HT-29 (cell line): ENCODE data around the gene ARHGAP31. TPM values are rescaled to one million over a fixed set of nuclear protein-coding genes. Genes with fewer than 3 reads are reported as not detected.
"Not testable (repeated sequence)": the region's sequence is repeated elsewhere in the genome, so short reads cannot be mapped to it uniquely, and the experiment has no call there.

Experiments
- DNase-seq: peaks from one replicate; pipeline ENCODE4 v3.0.0-alpha.2; 2015; ENCODE audit warnings: low spot score
- total RNA-seq: library from RNA; depleted of rRNA; stranded (reverse); fragments of >200 nt; shearing (Covaris generic); gene quantifications from 2 replicates; pipeline ENCODE4 v1.2.3, GENCODE V29; 2014

The ARHGAP31 gene
- total RNA-seq, 1 experiment from 2014 or later = 0.03 TPM

DNA sequence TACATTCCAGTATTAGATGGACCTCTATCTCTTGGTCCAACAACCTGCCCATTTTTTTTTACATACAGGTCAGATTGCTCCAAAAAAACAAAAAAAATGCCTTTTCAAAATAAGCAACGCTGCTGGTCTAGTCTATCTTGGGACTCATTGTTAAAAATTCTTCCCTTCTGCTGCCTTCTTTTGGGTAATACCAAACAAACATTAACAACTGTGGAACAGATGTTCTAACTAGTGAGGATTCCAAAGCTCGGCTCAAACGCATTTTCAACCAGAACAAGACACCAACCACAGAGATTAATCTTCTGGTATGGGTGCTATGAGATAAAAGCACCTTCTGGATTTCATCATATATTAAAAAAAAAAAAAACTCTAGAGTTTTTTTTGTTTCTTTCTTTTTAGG, 24.7 kb downstream of the ARHGAP31 start:
- DNase-seq = no peak

DNA sequence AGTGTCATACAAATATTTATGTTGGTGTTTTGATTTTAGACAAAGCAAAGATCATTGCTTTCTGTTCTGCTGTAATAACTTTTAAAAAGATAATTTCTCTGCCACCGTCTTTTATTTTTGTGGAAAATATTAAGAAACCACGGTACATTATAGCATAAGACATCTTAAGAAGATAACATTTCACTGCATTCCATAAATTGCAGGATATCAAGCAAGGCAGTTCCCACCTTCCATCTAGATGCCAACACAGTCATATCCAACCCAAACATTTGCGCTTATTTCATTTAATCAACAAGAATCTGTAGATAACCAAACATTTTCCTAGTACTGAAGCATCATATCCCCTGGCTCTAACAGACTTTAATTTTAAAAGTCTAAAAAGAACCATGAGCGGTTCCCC, 25.1 kb downstream of the ARHGAP31 start:
- no peak for DNase-seq

DNA sequence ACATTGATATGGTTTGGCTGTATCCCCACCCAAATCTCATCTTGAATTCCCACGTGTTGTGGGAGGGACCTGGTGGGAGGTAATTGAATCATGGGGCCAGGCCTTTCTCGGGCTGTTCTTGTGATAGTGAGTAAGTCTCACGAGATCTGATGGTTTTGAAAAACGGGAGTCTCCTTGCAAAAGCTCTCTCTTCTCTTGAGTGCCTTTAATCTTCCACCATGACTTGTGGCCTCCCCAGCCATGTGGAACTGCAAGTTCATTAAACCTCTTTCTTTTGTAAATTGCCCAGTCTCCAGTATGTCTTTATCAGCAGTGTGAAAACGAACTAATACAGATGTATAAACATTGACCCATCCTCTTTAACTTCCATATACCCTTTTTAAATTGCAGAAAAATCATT, 26.6 kb downstream of the ARHGAP31 start:
- not testable (repeated sequence) for DNase-seq

DNA sequence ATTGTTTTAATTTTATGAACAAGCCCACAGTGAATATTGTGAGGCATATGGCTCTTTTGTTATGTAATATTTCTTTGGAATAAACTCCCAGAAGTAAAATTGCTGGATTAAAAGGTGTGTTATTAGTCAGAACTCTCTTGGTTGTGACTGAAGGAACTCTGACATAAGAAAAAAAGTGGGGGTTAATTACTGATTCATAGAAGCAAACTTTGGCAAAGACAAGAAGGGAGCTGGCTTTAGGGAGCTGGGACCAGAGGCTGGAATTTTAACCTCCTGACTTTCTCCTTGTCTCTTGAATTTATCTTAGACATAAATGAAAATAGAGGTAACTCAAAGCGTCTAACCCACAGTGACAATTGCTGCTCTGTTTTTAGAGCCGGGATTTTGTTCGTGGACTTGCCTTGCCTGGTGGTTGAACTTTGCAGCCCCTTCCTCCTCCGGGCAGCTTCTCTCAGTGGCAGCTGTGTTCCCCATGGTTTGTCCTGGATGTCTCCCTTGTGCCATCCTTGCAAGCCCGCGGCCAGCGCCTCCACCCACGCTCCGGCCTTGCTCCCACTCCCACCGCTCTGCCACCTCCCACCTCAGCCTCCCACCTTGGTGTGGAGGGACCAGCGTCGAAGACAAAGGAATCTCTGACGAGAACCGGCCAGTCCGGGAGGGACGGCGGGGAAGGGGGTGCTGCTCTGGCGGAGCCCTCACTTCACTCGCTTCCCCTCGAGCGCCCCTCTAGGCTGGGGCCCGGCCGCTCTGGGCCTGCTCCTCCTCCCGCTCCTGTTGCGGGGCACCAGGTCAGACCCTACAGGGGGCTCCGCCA, 28.0 kb downstream of the ARHGAP31 start:
- peak; percentile 13 for DNase-seq

DNA sequence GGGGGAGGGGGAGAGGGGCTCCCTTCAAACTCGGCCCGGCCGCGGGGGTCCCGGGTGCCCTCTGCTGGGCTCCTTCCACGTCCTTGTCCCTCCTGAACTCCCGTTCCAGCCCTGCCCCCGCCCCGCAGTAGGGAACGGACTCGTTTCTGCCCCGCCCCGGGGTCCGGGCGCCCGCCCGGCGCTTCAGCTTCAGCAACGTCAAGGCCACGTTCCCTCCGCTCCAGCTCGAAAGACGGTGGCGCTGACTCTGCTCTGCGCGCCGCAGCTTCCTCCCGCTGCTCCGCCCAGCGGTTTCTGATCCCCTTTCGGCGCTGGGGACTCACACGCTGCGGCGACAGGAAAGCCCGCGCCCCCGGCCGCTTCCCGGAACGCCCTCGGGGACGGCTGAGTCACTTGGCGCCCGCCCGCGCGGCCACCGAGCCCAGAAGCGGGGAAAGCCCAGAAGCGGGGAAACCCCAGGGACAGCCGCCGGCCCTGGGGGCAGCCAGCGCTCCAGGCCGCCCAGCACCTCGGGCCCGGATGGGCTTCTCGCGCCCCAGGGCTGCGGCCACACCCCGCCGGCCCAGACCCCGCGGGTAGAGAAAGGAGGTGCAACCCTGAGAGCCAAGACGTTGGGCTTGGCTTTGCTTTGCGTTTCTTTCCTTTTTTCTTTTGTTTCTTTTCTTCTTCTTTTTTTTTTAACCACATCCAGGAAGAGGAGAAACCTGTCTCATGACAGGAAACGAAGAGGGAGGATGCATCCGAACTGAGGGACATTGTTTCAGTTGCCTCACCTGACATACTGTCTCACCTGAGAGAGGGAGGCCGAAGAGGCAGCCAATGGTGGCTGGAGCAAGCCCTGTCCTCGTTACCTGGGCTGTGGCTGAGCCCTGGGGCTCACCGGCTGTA, 28.9 kb downstream of the ARHGAP31 start:
- DNase-seq = peak; percentile 71

DNA sequence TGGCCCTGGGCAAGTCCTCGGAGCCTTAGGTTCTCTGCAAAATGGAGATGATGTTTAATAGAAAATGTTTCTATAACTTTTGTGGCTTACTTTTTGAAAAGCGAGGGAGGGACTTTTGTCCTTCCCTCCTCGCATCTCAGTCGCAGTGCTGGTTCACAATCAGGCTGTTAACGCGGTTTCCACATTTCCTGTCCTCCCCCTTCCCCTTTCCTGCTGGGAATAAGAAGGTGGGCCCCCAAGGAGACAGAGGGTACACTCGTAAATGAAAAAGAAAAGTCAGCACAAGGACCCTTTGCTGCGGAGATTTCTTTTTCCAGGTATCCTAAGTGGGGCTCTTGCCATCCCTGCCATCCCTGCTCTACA, 29.5 kb downstream of the ARHGAP31 start:
- no peak for DNase-seq

DNA sequence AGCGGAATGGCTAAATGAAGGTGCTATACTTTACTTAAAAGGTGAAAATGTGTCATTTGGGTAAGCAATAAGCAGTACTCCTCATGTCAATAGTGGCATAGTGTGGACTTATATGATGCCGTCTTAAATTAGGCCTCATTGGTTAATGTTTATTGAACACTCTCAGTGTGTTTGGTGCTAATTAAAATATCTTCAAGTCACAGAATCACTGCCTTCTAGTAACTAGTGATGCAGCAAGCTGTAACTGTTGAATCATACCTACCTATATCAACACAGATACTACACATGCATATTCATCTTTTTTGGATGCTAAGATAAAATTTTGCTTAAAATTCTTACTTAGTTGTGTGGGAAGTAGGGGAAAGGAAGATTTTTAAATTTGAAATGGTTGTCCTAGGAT, 30.7 kb downstream of the ARHGAP31 start:
- DNase-seq = no peak

DNA sequence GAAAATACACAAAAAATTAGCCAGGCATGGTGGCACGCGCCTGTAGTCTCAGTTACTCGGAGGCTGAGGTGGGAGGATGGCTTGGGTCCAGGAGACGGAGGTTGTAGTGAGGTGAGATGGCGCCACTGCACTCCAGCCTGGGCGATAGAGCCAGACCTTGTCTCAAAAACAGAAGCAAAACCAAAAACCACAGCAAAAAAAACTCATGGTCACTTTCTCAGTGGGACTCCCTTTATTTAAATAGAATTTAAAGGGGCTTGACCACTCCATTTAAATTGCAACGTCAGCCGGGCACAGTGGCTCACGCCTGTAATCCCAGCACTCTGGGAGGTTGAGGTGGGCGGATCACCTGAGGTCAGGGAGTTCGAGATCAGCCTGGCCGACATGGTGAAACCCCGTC, 32.8 kb downstream of the ARHGAP31 start:
- DNase-seq = no peak

DNA sequence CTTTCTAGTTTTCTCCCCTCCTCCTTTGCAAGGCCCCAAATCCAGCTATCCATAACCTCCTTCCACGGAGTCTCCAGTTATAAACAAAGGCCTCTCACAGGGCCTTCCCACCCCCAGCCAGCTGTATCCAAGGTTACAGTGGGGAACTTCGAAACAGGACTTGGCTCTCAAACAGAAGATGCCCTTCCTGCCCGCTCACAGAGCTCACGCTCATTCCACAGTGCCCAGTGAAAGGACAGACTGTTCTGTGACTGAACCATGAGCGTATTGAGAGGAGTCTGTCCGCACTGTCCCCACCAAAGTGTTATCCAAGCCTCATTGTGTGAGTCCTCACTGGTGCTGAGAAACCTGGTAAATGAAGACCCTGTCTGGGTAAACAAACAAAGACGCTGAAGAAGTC, 35.4 kb downstream of the ARHGAP31 start:
- DNase-seq = no peak

DNA sequence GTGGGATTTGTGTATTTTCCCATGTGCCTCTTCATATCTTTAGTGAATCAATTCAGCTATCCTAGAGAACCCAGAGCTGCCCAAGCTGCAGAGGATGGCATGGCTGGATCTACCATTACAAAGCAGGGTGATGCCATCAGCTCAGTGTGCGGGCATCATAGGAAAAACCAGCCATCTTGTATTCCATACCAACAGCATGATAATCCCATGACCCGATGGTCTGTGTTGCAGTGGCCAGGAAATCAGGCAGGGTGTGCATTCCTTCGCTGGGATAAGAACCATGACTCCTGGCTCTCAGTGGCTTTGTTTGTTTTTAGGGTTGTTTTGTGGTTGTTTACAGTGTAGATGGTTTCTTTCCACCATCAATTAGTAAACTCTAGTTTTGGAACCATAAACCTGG, 36.0 kb downstream of the ARHGAP31 start:
- no peak for DNase-seq

DNA sequence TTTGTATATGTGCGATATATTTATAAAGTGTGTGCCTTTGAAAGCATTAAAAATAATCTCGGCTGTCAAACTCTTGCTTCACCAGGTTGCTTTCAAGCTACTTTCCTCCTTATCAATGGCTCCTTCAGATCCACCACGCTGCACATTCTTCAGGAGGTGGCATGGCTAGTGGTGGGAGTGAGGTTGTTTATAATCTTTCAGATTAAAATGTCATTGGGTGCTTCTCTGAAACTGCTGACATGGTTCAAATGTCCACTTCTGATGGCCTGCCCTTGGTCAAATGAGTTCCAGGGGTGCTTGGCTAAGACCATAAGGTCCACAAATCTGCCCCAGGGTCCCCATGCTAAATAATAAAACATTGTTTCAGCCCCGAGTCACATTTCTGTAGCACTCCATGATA, 36.7 kb downstream of the ARHGAP31 start:
- no peak for DNase-seq

DNA sequence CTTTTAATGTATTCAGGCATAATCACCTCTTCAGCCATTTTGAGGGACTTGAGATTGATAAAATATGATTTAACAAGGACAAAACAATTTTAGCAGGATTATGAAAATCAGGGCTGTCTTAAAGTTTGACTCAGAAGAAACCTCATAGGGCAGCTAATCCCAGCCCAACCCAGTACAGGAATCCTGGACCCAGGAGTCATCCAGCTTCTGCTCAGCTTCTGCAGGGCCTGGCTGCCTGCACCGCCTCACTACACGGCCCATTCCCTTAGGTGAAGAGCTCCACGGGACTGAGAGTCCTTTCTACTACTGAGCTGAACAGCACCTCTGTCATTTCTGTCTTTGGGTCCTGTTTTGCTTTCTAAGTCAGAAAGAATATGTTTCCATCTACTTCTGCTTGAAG, 37.5 kb downstream of the ARHGAP31 start:
- DNase-seq = no peak

DNA sequence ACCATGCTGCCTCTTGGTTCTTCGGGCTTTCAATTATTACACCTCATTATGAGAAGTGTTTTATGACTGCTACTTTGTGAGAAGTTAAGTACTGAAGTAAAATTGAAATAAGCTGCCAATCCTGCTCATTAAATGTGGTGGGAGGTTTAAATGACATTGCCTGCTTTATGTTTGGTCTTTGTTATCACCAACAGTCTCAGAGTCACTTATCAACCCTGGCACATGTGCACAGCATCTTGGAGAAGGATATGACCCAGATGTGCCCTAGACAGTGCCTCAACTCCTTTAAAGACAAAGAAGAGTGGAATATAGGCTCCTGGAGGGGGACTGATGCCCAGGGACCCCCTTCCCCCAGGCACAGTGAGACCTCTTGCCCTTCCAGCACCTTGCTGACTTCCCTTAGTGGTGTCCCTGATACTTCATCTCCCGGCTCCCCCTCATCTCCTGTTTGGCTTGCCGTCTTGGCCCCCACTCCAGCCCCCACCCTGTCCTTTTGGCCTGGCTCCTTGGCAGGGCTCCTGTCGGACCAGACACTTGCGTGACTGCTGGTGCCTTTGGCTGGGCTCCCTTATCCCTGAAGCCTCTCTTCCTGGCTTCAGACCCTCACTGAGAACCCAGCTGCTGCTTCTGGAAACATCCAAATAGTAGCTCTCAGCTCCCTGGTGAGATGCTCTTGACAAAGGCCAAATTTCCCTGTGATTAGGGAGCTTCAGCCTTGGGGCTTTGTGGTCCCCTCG, 39.8 kb downstream of the ARHGAP31 start:
- no peak for DNase-seq

DNA sequence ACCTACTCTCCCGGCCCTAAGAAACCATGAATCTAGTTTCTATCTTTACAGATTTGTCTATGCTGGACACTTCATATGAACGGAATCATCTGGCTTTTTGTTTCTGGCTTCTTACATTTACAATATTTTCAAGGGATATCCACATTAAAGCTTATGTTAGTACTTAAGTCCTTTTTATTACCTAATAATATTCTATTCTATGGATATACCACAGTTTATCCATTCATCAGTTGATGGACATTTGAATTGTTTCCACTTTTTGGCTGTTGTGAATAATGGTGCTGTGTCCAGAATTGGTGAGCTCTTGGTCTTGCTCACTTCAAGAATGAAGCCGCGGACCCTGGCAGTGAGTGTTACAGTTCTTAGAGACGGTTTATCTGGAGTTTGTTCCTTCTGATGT, 42.6 kb downstream of the ARHGAP31 start:
- no peak for DNase-seq

DNA sequence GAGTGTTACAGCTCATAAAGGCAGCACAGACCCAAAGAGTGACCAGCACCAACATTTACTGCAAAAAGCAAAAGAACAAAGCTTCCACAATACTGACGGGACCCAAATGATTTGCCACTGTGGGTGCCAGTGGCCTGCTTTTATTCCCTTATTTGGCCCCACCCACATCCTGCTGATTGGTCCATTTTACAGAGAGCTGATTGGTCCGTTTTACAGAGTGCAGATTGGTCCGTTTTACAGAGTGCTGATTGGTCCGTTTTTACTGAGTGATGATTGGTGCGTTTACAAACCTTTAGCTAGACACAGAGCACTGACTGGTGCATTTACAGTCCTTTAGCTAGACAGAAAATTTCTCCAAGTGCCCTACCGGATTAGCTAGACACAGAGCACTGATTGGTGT, 43.2 kb downstream of the ARHGAP31 start:
- DNase-seq = not testable (repeated sequence)

DNA sequence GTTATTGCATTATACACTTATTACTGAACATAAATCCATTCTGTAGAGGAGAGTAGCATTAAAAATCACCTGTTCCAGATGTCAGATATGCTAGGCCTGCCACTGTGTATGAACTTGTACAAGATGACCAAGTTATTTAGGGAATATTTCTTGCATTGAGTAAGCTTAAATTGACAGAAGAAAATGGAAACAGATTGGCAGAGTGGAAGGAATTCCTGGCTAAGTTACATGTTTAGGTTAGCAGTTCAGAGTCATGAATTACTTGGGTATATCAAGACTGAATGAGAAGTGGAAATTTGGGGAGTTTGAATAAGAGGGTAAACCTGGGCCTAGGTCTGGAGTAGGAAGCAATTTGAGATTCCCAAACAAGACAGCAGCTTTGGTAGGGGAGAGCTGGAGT, 44.6 kb downstream of the ARHGAP31 start:
- DNase-seq = no peak

DNA sequence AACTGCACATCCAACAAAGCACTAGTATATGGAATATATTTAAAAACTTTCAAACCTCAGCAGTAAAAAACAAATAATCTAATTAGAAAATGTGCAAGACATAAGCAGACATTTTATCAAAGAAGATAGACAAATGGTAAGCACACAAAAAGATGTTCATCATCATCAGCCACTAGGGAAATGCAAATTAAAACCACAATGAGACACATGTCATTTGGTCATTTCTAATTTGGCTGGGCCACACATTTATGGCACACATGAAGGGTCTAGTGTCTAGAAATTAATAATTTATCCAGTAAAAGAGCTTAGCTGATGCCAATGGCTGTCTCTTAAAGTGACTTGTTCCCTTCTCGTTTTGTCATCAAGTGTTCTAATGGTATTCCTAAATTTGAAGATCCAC, 45.8 kb downstream of the ARHGAP31 start:
- DNase-seq = no peak

DNA sequence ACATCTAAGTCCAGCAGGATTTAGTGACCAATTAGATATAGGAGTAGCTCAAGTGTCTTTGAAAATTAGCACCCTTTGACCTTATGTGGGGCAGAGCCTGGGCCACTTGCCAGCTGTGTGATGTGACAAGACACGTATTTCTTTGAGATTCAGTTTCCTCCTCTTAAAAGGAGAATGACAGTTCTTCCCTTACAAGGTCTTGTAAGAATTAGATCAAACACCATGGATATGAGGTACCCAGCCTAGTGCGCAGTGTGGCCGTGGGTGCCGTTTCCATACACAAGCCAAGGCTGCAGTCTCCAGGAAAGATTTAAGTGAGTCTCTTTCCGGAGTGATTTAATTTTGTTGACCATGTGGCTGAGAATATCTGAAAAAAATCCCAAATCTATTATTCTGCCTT, 46.3 kb downstream of the ARHGAP31 start:
- no peak for DNase-seq

DNA sequence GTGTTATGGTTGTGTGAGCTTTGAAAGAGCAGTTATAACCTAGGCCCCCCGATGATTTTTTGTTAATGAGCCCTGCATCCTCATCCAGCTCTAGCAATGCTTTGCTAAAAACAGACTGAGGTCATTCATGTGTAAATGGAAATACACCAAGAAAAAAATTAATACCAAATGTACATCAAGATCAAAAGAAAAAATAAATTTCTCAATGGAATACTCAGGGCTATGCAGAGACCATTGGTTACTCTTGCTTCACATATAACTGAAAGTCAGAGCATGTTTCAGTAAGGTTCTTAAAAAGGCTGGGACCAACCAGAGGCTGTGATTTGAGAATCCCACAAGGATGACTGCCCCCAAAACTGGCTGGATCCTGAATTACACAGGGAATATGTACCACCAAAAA, 48.0 kb downstream of the ARHGAP31 start:
- no peak for DNase-seq

DNA sequence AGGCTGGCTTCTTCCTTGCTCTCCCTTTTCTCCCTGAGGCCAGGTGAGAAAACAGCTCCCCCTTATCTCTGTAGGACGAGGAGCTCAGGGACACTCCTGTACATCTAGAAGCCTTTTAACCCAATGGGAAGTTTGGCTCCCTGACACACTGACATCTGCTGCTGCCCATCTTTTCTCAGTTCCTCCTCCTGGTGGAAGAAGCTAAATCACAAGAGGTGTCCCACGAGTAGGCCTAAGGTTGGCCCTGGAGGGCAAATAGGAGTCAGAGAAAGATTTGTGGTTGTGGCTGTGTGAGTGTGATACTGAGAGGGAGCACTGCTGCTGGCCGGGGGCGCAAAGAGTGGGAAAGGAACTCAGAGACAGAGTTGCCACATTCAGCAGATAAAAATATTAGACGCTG, 49.5 kb downstream of the ARHGAP31 start:
- DNase-seq = no peak

DNA sequence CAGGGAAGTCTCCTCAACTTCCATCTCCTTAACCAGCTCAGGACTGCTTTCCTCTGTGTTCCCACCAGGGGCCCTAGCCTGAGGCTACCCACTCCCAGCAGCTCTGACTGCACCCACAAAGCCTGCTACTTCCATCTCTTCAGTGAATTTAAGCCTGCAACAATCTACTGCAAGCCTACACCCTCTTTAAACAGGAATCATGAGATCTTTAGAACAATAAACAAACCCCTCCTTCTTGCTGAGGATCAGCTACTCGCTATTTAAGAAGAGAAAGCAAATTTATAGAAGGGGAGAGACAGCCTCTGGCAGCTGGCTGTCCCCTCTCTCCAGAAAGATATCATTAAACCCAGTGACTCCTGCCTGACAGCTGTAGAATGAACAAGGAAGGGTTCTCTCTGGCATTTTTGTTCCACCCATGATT, 51.9 kb downstream of the ARHGAP31 start:
- no peak for DNase-seq

DNA sequence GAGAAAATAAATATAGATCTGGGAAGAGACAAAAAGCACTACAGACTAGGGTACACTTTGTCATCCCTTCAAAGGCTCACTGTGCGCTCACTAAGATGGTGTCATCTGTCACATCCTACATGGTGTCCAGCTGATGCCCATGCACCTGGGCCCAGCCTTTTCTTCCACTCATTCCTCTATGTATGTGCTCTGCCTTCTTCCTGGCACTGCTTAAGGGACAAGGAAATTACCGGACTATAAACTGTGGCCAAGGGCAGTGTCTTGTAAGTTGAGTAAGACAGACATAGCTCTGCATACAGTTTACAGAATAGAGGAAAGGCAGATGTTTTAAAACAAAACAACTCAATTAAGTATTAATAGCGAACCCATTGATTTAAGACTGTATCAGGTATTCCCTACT, 52.9 kb downstream of the ARHGAP31 start:
- no peak for DNase-seq
